ENCODE results near the gene DNAH7. TPM values are rescaled to one million over a fixed set of nuclear protein-coding genes. Genes with fewer than 3 reads are reported as not detected.

Gene DNAH7
- total and polyA plus RNA-seq, 2 donors (not counting 3 experiments of a cell fraction or from before 2014, with no cell fraction given) = 0.15 to 0.24 TPM

DNA sequence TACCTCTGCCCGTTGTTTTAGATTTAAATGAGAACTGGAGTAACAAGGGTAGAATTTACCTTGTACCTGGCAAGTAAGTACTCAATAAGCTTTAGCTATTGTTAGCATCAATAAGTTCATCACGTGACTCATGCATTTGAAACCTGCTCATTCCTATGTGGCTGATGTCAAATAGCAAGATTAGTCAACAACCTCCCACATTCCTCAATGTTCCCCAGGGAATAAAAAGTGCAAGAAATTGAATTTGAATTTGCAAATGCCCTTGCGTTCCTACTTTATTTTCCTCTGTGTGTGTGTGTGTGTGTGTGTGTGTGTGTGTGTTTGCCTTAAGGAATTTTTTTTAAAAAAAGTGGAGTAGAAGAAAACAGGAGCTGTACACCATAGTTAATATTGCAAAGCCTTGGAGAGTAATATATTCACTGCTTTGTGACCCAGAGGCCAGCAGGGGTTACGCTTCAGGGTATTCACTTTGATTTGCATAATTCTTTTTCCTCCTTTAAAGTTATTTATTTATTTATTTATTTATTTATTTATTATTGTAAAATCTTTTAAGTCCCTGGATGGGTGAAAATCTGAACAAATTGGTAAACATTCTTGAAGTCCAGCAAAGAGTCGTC, 43.9 kb upstream of the DNAH7 start:
- TF ChIP-seq FOS (IDR thresholded peaks at IDR 0.05; ENCODE audit: borderline replicate concordance, insufficient read depth, low read length) (peak; percentile 9), EZH2 (IDR thresholded peaks at IDR 0.05; ENCODE audit: borderline replicate concordance, low read depth, low read length, severe bottlenecking) (no peak)
- no TSS peak for BruUV-seq (replicated peaks)
- Histone ChIP-seq H3K36me3 (ENCODE audit: control insufficient read depth in 2 of 2, extremely low read depth in 1 of 2, insufficient read depth in 2 of 2, low read length in 2 of 2) (no peaks in the 10 kb centered on the region), H3K79me2 (ENCODE audit: control insufficient read depth, insufficient read depth, low read length) (no peaks in the 10 kb centered on the region), H3K9me1 (replicated peaks; ENCODE audit: control insufficient read depth, extremely low read depth, insufficient read depth, low read length) (no peaks in the 10 kb centered on the region), H3K4me3 (replicated peaks in 1 of 3; ENCODE audit: insufficient read depth in 1 of 3, low read depth in 1 of 3, low read length in 3 of 3) (no peak overlapping the region), H2AFZ (ENCODE audit: low read depth, low read length) (no peak overlapping the region), H3K9me3 (replicated peaks; ENCODE audit: control insufficient read depth, insufficient read depth, low read length) (no peaks in the 10 kb centered on the region), H4K20me1 (replicated peaks; ENCODE audit: control insufficient read depth, extremely low read depth, insufficient read depth, low read length) (no peaks in the 10 kb centered on the region), H3K9ac (replicated peaks; ENCODE audit: extremely low read depth, insufficient read depth, low read length) (no peak overlapping the region), H3K27me3 (ENCODE audit: control insufficient read depth in 2 of 2, insufficient read depth in 2 of 2, low read length in 2 of 2) (no peaks in the 10 kb centered on the region), H3K27ac (ENCODE audit: insufficient read depth, low read depth, low read length) (no peak overlapping the region), H3K4me2 (ENCODE audit: insufficient read depth, low read length) (no peak overlapping the region), H3K4me1 (ENCODE audit: control insufficient read depth, extremely low read depth, insufficient read depth, low read length) (peaks cover 2% of the 10 kb centered on the region)
- ChIA-PET POLR2A (no interaction called here), CTCF (interaction anchor here (0.8 to 1.4 kb wide), 2 partner anchors 10 to 34 kb away, joined by 3 read pairs; no protein-coding TSS in a partner anchor)
- peak; percentile 21 for FAIRE-seq
- dilution Hi-C loops (cut with MboI; ENCODE audit: extremely low pct_ligation_motif_present, low sequenced_read_pairs) = no loop called here
- intact Hi-C loops (cut with micrococcal nuclease) = no loop called here
- no peak for DNase-seq (ENCODE audit: low read depth, low spot score)

DNA sequence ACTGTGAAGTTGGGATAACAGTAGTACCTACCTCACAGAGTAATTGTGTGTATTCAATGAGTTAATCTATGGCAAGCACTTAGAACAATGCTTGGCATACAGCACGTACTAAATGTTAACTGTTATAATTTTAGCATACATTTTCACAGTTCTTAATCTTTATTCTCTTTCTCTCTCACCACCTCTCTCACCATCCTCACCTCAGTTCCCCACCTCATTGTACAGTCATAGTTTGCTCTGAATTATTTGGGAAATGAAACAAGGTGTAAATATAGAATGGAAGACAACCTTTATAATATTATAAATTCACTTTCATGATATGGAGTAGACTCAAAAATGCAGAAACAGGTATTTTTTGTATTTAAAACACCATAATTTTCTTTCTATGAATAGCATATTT, 40.0 kb upstream of the DNAH7 start:
- Histone ChIP-seq H3K4me1 (ENCODE audit: control insufficient read depth, extremely low read depth, insufficient read depth, low read length) (peaks cover 8% of the 10 kb centered on the region), H3K79me2 (ENCODE audit: control insufficient read depth, insufficient read depth, low read length) (no peaks in the 10 kb centered on the region), H2AFZ (ENCODE audit: low read depth, low read length) (no peak overlapping the region), H3K9me3 (replicated peaks; ENCODE audit: control insufficient read depth, insufficient read depth, low read length) (no peaks in the 10 kb centered on the region), H3K9me1 (replicated peaks; ENCODE audit: control insufficient read depth, extremely low read depth, insufficient read depth, low read length) (no peaks in the 10 kb centered on the region), H3K27ac (ENCODE audit: insufficient read depth, low read depth, low read length) (no peak overlapping the region), H3K36me3 (ENCODE audit: control insufficient read depth in 2 of 2, extremely low read depth in 1 of 2, insufficient read depth in 2 of 2, low read length in 2 of 2) (no peaks in the 10 kb centered on the region), H4K20me1 (replicated peaks; ENCODE audit: control insufficient read depth, extremely low read depth, insufficient read depth, low read length) (no peaks in the 10 kb centered on the region), H3K9ac (replicated peaks; ENCODE audit: extremely low read depth, insufficient read depth, low read length) (no peak overlapping the region), H3K4me2 (ENCODE audit: insufficient read depth, low read length) (no peak overlapping the region), H3K27me3 (ENCODE audit: control insufficient read depth in 2 of 2, insufficient read depth in 2 of 2, low read length in 2 of 2) (no peaks in the 10 kb centered on the region), H3K4me3 (replicated peaks in 1 of 3; ENCODE audit: insufficient read depth in 1 of 3, low read depth in 1 of 3, low read length in 3 of 3) (no peak overlapping the region)
- dilution Hi-C loops (cut with MboI; ENCODE audit: extremely low pct_ligation_motif_present, low sequenced_read_pairs) (no loop called here), intact Hi-C loops (cut with micrococcal nuclease) (no loop called here)
- DNase-seq (ENCODE audit: low read depth, low spot score) (no peak), FAIRE-seq (no peak)
- ChIA-PET POLR2A (no interaction called here), CTCF (no interaction called here)
- no TSS peak for BruUV-seq (replicated peaks)
- TF ChIP-seq JUN (IDR thresholded peaks at IDR 0.05; ENCODE audit: borderline replicate concordance, insufficient read depth, insufficient read length, low read depth) = no peak
- TF ChIP-seq POLR2AphosphoS5 (IDR thresholded peaks at IDR 0.05; ENCODE audit: insufficient read depth, low read depth, low read length) = no peak
- TF ChIP-seq MAX (IDR thresholded peaks at IDR 0.05; ENCODE audit: insufficient read depth, insufficient read length) = no peak
- no peak for TF ChIP-seq GATA2 (IDR thresholded peaks at IDR 0.05; ENCODE audit: insufficient read depth, insufficient read length, low read depth, low read length)
- no peak for TF ChIP-seq MYC (IDR thresholded peaks at IDR 0.05; ENCODE audit: low read depth, low read length)
- TF ChIP-seq, protein P1, sequence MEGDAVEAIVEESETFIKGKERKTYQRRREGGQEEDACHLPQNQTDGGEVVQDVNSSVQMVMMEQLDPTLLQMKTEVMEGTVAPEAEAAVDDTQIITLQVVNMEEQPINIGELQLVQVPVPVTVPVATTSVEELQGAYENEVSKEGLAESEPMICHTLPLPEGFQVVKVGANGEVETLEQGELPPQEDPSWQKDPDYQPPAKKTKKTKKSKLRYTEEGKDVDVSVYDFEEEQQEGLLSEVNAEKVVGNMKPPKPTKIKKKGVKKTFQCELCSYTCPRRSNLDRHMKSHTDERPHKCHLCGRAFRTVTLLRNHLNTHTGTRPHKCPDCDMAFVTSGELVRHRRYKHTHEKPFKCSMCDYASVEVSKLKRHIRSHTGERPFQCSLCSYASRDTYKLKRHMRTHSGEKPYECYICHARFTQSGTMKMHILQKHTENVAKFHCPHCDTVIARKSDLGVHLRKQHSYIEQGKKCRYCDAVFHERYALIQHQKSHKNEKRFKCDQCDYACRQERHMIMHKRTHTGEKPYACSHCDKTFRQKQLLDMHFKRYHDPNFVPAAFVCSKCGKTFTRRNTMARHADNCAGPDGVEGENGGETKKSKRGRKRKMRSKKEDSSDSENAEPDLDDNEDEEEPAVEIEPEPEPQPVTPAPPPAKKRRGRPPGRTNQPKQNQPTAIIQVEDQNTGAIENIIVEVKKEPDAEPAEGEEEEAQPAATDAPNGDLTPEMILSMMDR (IDR thresholded peaks at IDR 0.05; ENCODE audit: extremely low read depth in 1 of 2, insufficient read depth in 1 of 2, low read depth in 1 of 2, low read length in 2 of 2) = no peak
- TF ChIP-seq EZH2 (IDR thresholded peaks at IDR 0.05; ENCODE audit: borderline replicate concordance, low read depth, low read length, severe bottlenecking) = no peak
- TF ChIP-seq POLR2A (IDR thresholded peaks at IDR 0.05; ENCODE audit: low read depth, low read length) = no peak
- TF ChIP-seq FOS (IDR thresholded peaks at IDR 0.05; ENCODE audit: borderline replicate concordance, insufficient read depth, low read length) = no peak
